HG03565 (cell line): ENCODE data around the gene NLE1.
A peak's percentile ranks its signal among the peaks of the same experiment; 100 is the strongest.

Experiments used
- ATAC-seq: cut with Tn5 transposase; IDR thresholded peaks from one replicate; pipeline ENCODE4 v1.9.1; 2021; ENCODE audit warnings: mild to moderate bottlenecking, moderate library complexity; ENCODE audit not compliant: unreplicated experiment

The NLE1 gene

DNA sequence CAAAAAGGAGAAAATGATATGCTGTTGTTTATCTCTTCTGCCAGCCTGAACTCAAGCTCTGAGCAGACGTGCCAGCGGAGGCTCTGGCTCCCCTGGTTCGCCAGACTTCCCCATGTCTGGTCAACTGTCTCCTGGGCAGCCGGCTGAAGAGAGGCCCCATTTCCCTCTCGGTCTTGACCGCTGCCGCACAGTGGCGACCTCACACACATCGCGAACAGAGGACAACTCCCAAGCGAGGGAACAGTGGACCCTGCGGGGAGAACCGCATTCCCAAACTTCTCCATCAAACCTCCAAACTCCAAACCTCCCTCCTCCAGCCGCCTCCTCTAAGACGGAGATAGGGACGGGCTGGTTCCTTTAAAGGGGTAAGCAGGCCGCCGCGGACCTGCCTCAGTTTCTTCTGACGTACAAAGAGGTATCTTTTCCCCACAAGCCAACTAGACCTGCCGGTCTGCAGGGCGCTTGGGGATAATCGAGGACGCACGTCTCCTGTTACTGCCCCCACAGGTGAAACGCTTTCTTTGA lies 53.7 kb downstream of the NLE1 start:
- ATAC-seq, result no peak

DNA sequence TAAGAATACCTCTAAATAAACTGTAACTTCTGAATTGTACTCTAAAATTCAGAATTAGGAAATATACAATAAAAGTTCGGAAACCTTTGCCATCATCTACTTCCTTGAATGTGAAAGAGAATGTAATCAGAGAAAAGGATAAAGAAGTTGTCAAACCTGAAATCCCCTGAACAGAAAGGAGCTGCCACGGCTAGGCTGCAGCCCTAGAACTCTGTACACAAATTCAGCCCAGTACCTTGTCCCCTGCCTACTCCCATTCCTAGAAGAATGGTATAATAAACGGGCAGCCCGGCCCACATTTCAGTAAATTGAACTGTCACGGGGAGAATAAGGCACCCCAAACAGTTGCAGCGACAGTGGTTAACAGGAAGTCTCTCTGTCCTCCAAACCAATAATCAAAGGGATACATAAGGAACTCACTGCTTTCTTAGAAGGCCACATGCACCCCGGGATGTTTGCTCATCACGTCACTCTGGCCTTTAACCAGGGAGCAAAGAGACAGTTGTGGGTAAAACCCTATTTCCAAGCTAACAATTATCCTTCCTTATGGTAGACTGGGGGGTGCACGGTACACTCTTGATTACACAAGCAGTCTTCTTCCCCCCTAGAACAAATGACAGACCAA lies 54.3 kb downstream of the NLE1 start:
- no peak for ATAC-seq

DNA sequence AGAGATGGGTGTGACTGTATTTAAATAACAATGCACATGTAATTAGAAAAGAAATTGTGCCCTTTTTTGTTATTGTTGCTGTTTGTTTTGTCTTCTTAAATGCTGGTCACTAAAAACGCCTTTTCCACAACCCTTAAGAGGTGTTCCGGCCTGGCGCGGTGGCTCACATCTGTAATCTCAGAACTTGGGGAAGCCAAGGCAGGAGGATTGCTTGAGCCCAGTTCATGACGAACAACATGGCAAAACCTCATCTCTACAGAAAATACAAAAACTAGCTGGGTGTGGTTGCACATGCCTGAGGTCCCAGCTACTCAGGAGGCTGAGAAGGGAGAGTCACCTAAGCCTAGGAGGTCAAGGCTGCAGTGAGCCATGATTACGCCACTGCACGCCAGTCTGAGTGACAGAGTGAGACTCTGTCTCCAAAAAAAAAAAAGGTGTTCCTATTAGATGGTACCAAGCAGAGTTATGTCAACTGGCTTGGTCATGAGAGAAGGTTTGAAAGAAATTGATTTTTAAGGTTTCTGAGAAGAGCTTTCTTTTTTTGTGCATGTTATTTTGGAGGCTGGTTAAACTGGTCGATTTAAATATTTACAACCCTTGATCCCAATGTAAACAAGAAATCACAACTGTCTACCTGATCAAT lies 55.1 kb downstream of the NLE1 start:
- ATAC-seq, result no peak

DNA sequence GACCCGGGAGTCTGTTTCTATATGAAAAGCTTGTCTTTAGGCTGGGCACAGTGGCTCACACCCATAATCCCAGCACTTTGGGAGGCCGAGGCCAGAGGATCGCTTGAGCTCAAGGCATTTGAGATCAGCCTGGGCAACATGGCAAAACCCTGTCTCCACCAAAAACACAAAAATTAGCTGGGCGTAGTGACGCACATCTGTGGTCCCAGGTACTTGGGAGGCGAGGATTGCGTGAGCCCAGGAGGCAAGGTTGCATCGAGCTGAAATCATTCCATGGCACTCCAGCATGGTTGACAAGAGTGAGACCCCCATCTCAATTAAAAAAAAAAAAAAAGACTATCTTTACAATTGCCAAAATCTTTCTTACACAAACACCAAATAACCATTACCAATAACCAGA lies 55.9 kb downstream of the NLE1 start:
- ATAC-seq, result no peak

DNA sequence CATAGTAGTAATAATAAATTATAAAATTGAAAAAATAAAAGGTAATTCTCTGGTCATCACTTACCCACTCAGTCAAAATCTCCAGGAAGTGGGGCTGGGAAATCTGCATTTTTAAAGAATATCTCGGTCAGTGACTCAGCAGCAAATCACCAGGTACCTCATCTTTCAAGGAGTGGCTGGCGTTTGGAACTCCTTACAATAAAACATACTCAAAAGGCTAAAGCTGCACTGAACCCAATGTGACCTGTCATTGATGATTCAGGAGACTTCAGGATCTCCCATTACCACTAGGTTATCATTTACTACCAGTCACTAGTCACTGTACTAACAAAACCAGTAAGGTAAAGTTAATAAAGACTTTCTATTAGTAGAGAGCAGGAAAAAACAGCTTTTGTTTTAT lies 57.1 kb downstream of the NLE1 start:
- ATAC-seq, result no peak

DNA sequence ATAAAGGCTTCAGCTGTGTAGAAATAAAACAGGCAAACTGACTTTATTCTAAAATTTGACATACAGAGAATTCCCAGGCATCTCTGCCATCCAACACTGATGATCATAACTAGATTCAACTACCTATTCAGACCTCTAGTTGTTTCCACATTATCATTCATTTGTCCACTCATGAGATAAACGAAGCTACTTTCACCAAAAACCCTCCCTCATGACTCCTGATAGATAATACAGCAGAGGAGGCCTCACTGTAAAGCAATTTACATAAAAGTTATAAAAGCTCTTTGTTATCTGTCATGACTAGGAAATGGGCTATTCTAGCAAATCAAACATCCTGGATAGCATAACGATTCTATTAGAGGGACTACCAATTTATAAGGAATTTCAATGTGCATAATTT lies 59.0 kb downstream of the NLE1 start:
- no peak for ATAC-seq

DNA sequence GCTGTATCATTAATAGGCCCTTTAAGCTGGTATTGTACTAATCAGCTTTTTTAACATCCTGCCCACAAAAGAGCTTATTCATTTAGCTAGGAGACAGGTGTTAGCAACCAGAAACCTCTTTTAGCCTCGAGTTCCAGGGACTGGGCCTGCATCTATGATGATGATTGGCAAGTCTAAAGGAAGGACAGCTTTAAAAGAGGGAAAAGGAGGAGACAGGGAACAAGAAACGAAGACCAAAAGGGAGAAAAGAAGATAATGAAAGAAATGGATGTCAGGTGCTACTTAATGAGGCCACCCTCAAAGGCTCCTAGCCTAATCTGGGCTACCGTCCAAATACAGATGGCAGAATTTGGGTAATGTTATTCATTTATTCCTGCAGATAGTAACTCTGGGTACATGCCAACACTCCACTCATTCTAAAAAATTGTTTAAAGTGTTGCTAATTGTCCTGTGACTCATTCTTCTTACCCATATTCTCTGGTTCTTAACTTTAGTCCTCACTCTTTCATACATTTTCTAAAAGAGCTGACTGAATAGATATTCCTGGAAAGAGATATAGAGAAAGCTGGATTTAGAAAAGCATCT lies 59.9 kb downstream of the NLE1 start:
- no peak for ATAC-seq

DNA sequence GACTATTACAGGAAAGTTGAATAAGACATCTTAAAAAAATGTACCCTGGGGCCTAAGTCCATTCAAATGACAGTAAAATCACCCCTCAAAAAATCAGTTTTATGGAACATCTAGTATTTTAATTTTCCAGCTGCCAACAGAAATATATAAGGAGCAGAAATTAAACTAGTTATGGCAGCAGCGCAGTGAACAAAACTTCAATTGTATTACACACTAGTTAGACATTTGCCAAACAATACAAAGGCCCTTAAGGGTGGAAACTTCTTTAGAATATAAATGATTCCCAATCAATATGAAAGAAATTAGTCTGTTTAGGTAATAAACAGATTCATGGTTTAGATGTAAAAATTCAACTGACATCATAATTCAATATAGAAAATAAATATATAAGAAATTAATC lies 60.5 kb downstream of the NLE1 start:
- ATAC-seq, result no peak

DNA sequence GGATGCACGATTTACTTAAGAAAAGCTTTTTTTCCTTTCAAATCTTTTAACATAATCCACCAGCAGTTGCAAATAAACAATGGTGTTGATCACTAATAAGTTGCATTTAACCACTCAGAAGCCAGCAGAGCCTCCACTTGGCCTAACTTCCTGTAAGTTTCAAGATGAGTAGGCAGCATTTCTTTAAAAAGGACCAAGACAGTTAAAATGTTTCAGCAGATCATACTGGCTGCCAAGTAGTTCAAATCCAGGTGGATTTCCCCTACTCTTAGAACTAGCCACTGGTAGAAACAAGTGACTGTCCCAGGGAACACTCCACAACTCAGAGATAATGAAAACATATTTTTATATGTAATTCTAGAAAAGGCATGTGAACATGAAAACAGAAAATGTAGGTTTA lies 61.6 kb downstream of the NLE1 start:
- ATAC-seq, result peak; percentile 47

DNA sequence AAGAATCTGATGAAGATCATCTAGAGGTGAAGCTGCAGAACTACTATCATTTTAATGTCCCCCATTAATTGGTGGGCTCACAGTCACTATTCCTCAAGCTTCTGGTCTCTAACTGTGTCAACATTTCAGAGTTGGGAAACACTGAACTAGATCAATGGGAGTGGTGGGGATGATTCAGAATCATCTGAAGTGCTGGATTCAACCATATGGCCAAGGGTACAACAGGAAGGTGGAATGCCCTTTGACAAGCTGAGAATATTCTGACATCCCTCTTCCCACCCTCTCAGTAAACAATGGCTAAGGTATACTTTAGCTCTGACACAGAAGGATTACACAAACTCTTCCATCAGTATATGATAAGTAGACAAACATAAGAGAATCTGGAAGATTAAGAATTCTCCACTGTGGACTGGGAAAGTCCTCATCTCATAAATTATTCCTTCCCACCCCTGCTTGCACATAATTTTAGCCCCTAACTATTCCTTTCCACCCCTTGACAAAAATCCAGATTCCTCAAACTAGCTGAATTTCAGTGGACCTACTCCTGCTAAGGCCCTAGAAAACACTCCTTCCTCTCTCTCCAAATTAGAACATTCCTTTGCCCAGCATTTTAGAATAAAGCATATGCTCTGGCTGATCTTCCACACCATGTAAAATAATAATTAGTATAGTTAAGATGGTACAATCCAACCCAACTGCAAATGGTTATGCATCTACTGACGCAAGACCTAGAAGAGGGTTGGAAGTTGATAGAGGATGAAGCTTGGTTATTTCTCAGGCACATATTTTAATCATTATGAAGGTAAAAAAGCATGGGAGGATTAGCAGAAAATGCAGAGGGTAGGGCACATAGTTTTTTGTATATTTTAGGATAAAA lies 62.3 kb downstream of the NLE1 start:
- ATAC-seq, result no peak
